GM21447 (cell line): ENCODE measurements around the gene PNMT.
"Not testable (repeated sequence)": the region's sequence is repeated elsewhere in the genome, so short reads cannot be mapped to it uniquely, and the experiment has no call there.

Experiments
- ATAC-seq: cut with Tn5 transposase; IDR thresholded peaks from one replicate; pipeline ENCODE4 v1.9.1; 2021; ENCODE audit not compliant: unreplicated experiment

Gene PNMT

GRCh38 chr17:39709319-39709997 is 41.2 kb downstream of the PNMT start:
- no peak for ATAC-seq

DNA sequence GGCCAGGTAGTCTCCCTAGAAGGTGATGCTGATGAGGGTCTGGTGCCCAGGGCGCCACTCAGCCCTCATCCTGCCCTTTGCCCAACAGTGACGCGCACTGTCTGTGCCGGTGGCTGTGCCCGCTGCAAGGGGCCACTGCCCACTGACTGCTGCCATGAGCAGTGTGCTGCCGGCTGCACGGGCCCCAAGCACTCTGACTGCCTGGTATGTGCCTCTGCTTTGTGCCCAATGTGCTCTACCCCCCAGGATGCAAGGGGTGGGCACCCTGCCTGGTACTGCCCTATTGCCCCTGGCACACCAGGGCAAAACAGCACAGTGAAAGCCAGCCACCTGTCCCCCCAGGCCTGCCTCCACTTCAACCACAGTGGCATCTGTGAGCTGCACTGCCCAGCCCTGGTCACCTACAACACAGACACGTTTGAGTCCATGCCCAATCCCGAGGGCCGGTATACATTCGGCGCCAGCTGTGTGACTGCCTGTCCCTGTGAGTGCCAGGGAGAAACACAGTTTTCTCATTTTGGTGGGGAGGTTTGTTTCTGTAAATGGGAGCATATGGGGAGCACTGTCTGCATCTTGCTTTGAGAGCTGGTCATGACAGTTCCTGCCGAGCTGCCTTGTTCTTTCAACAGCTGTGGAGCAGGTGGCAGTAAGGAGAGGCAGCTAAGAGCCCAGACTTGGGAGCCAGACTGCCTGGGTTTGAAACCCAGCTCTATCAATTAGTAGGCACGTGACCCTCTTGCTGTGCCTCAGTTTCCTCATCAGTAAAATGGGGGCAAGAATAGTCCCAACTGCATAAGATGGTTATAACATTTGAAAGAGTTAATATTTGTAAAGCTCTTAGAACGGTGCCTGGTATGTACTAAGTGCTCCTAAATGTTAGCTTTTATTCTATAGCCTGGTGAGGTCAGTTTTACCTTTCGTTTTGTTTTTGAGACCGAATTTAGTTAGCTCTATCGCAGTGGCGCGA is 42.0 kb downstream of the PNMT start:
- ATAC-seq = no peak

DNA sequence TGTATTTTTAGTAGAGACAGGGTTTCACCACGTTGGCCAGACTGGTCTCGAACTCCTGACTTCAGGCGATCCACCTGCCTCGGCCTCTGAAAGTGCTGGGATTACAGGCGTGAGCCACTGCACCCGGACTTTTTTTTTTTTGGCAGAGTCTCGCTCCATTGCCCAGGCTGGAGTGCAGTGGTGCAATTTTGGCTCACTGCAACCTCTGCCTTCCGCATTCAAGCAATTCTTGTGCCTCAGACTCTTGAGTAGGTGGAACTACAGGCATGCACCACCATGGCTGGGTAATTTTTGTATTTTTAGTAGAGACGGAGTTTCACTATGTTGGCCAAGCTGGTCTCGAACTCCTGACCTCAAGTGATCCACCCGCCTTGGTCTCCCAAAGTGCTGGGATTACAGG is 42.8 kb downstream of the PNMT start:
- ATAC-seq = not testable (repeated sequence)

GRCh38 chr17:39711851-39712250 is 43.6 kb downstream of the PNMT start:
- ATAC-seq = no peak

DNA sequence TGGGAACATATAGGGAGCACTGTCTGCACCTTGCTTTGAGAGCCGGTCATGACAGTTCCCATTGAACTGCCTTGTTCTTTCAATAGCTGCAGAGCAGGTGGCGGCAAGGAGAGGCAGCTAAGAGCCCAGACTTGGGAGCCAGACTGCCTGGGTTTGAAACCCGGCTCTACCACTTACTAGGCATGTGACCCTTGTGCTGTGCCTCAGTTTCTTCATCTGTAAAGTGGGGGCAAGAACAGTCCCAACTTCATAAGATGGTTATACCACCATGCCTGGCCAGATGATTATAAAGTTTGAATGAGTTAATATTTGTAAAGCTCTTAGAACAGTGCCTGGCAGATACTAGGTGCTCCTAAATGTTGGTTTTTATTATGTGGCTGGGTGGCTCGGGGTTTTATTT is 46.0 kb downstream of the PNMT start:
- no peak for ATAC-seq

GRCh38 chr17:39715375-39716072 is 47.3 kb downstream of the PNMT start:
- no peak for ATAC-seq

DNA sequence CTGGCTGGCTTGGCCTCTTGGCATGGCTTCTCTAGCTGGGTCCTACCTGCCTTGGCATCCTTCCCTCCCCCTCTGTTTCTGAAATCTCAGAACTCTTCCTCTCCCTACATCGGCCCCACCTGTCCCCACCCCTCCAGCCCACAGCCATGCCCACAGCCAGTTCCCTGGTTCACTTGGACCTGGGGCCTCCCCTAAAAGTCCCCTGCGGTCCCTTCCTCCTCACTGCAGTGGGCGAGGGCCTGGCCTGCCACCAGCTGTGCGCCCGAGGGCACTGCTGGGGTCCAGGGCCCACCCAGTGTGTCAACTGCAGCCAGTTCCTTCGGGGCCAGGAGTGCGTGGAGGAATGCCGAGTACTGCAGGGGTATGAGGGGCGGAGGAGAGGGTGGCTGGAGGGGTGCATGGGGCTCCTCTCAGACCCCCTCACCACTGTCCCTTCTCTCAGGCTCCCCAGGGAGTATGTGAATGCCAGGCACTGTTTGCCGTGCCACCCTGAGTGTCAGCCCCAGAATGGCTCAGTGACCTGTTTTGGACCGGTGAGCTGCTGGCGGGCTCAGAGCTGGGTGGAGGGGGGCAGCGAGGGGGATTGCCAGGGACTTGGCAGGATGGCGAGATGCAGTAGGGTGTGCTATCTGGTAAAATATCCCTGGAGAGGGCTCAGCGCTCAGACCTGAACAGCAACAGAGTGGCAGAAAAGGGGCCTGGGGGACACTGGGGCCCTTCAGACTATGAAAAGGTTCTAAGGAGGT is 48.0 kb downstream of the PNMT start:
- ATAC-seq = no peak

DNA sequence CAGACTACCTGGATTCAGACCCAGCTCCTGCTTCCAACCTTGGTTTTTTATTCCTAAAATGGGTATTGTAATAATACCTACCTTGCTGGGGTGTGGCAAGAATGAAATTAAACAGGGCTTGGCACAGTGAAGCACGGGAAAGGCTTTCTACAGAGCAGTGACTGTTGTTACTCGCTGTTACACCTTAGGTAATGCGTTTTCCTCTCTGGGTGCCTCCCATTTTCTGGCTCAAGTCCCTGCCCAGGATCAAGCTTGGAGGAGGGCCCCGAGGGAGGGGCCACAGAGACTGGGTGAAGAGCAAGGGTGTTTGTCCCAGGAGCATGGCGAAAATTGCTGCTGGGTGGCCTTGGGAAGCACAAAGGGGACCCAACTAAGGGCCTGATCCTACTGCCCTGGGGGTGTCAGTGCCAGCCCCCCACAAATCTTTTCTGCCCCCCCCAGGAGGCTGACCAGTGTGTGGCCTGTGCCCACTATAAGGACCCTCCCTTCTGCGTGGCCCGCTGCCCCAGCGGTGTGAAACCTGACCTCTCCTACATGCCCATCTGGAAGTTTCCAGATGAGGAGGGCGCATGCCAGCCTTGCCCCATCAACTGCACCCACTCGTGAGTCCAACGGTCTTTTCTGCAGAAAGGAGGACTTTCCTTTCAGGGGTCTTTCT is 48.8 kb downstream of the PNMT start:
- no peak for ATAC-seq

GRCh38 chr17:39717660-39718059 is 49.4 kb downstream of the PNMT start:
- ATAC-seq = no peak

- ATAC-seq = no peak
Observed at GRCh38 chr17:39719563-39720355, 51.5 kb downstream of the PNMT start.
